ENCODE measurements around the gene SH3BGR.
"Not testable (repeated sequence)": the region's sequence is repeated elsewhere in the genome, so short reads cannot be mapped to it uniquely, and the experiment has no call there.

The SH3BGR gene

DNA sequence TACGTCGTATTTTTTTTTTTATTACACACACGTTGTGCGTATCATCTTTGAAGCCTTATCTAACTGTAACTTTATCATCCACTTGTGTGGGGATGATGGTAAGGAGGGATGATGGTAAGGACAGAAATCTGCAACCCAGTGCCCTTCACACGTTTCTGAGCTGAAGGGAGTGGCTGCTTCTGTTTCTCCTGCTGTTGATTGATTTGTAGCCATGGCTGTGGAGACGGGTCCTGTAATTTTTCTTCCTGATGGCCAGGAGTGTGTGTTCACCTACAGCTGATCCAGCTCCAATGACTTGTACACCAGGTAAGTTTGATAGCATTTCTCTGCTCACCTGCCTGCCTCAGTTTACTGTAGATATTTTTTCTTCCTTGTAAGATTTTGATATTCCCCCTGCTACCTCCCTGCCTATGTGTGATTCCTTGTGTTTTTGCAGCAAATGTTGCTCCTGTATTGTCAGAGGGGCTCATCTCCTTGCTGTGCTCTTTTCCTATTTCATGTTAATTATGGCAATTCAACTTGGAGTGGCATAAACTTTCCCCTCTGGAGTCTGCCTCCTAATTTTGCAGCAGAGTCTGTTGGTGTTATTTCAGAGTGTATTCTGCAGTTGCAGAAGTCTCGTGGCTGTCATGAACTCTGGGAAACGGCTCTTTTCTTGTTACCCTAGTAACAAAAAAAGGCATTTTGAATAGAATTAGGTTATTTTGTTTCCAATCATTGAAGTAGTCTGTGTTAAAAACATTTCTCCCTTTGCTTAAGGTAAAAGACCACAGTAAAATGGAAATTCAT, 64.1 kb downstream of the SH3BGR start:
- DNase-seq (ENCODE audit: low spot score): no peak

DNA sequence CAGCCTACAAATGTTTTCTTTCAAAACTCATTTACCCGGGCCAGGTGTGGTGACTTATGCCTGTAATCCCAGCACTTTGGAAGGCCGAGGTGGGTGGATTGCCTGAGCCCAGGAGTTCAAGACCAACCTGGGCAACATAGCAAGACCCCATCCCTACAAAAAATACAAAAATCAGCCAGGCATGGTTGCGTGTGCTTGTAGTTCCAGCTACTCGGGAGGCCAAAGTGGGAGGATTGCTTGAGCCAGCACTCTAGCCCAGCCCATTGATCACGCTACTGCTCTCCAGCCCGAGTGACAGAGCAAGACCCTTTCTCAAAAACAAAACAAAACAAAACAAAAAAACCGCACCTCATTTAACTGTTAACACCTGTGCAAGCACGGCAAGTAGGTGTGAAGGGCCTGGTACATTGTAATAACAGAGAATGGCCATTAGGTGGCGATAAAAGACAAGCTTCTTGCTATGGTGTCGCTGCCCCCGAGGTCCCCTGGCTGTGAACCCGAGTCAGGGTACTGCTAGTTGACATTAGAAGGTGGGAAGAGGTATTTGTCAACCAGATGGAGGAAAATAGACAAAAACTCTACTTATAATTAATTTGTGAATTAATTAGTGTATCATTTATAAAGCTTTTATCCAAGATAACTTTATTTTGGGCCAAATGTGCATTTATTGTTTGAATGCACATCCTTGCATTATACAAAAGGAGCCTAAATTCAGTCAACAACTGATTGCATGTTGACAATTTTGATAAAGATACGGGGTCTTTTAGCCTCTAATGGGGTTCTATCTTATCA, 66.5 kb downstream of the SH3BGR start:
- peak; percentile 57 for DNase-seq (ENCODE audit: low spot score)

- no peak for DNase-seq (ENCODE audit: low spot score)
Measured at GRCh38 chr21:39518847-39519210, 67.1 kb downstream of the SH3BGR start.

- no peak for DNase-seq (ENCODE audit: low spot score)
Measured at GRCh38 chr21:39519835-39520234, 68.1 kb downstream of the SH3BGR start.

DNA sequence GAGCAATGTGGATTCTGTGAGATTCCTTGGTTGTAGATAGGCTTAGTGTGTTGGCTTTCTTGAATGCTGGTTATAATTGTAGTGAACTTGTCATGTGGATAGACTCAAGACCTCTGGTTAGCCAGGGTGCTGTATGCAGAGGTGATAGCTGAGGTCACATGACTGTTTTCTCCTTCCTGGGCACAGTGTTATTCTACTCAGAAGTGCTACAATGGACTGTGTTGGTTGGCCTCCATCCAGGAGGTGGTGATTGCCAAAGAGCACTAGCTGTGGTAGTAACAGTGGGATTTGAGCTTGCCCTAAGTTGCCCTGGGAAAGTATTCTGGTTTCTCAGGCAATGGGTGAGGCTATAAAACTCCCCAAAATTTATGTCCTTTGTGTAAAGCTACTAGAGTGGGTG, 71.6 kb downstream of the SH3BGR start:
- DNase-seq (ENCODE audit: low spot score): no peak

GRCh38 chr21:39523915-39524314, 72.1 kb downstream of the SH3BGR start:
- no peak for DNase-seq (ENCODE audit: low spot score)

DNA sequence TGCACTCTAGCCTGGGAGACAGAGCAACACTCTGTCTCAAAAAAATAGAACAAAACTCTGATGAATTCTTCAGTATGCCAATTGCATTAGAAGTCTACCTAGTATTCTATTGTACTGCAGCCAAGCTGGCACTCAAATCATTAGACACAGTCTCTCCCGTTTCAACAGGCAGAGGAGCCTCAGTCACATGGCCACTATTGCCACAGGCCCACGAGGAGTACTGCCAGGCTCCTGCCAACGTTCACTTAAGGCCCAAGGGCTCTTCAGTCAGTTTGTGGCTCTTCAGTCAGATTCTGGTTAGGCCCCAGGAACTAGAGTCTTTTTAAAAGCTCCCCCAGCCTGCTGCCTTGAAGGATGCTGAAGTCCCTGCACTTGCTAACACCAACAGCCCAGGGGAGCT, 73.4 kb downstream of the SH3BGR start:
- DNase-seq (ENCODE audit: low spot score): no peak

DNA sequence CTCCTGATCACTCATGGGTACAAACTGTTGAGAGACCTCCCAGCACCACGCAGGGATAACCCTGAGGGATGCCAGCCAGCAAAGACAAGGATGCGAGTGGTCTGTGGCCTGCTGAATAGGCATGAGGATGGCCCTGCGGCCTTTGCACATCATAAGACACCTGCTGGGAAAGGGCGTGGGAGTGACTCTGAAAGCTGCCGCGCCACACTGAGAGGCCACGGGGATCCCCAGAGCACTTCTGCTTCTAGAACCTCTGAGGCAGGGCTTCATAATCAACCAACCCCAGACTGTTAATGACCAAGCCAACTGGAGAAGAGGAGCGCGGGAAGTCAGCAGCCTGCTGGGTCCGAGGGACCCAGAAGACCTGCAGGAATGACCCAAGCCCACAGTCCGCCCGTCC, 73.8 kb downstream of the SH3BGR start:
- no peak for DNase-seq (ENCODE audit: low spot score)

DNA sequence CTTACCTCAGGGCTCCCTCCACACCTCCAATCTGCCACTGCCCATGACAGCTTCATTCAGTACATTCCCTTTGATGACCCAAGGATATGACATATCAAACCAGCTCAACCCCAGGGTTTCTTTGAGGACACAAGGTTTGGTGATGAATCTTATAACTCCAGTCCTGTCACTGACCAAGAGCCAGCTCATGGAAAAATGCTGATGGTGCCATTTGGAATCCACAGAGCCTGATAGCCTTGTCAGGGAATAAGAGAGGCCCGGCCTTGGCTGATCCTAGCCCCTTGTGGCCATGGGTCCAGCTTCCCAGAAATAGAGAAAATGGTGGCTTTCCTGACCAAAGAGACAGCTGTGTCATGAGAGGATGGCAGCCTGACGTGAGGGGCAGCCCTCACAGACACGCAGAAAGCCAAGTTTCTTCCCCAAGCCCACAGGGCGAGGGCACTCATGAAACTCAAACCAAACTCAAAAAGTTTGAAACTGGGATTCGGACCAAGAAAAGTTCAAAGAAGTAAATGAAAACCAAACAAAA, 75.4 kb downstream of the SH3BGR start:
- no peak for DNase-seq (ENCODE audit: low spot score)

DNA sequence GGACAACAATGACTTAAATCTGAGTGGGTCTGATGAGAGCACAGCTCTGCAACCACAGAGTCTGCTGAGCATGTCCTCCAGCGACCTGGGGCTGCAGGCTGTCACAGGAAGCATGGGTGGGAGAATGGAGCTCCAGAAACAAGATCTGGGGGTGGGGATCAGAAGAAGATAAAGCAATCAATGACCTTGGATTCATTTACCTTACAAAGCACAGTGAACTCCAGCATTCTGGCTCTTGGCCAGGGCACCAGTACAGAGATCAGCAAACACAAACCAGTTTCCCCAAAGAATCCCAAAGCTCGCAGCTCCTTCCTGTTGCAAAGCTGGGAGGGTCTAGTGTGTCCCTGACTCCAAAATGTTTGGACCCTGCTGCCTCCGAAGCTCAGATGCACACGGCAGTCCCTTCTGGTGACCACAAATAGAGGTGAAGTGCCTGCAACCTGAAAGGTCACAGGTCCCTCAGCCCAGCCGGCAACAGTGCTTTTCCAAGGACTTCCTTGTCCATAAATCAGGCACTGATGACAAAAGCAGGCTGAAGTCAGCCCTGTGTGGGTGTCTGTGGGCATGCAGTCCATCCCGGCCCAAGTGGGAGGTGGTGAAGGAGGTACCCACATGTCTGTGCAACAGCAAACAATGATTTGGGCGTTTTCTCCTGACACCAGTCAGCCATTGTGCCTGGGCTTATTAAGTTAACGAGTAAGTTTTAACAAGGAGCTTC, 76.1 kb downstream of the SH3BGR start:
- DNase-seq (ENCODE audit: low spot score): no peak

GRCh38 chr21:39529026-39529425, 77.3 kb downstream of the SH3BGR start:
- DNase-seq (ENCODE audit: low spot score): no peak

- DNase-seq (ENCODE audit: low spot score): no peak
Measured at GRCh38 chr21:39531064-39531463, 79.3 kb downstream of the SH3BGR start.

- DNase-seq (ENCODE audit: low spot score): peak; percentile 23
Measured at GRCh38 chr21:39531840-39532239, 80.1 kb downstream of the SH3BGR start.

DNA sequence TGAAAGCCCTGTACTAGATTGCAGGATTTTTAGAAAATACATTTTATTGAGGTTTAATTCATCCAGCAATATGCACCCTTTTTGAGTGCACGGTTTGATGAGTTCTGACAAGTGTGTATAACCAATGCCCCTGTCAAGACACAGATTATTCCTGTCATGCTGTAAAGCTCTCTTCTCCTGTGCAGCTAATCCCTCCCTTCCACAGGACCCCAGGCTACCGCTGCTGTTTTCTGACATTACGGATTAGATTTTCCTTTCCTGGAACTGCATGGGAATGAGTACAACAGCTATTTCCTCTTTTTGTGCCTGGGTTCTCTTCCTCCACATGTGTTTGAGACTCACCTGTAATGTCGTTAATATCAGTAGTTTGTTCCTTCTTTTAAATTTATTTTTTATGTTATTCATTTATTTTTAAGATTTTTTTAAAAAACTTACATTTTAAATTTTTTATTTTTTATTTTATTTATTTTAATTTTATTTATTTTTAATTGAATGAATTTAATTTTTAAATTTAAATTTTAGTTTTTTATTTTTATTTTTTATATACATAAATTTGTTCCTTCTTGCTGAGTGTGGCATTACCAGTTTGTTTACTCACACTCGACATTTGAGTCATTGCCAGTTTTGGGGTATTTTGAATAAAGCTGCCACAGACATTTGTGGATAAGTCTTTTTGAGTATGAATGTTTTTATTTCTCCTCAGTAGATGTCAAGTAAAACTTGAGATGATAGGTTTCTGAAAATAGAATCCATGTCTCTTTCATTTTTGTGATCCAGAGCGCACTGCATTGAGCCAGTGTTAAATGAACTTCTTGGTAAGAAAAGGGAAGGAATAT, 82.0 kb downstream of the SH3BGR start:
- DNase-seq (ENCODE audit: low spot score): no peak

- no peak for DNase-seq (ENCODE audit: low spot score)
Measured at GRCh38 chr21:39535646-39536437, 84.1 kb downstream of the SH3BGR start.

DNA sequence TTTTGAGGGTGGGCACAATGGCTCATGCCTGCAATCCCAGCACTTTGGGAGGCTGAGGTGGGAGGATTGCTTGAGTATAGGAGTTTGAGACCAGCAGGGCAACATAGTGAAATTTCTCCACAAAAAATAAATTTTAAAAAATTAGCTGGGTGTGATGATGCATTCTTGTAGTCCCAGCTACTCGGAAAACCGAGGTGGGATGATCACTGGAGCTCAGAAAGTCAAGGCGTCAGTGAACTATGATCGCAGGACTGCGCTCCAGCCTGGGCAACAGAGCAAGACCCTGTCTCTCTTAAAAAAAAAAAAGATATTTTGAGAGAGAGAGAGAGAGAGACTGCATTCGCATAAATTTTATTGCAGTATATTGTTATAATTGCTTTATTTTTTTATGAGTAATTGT, 85.1 kb downstream of the SH3BGR start:
- DNase-seq (ENCODE audit: low spot score): no peak

GRCh38 chr21:39537571-39537970, 85.8 kb downstream of the SH3BGR start:
- no peak for DNase-seq (ENCODE audit: low spot score)

DNA sequence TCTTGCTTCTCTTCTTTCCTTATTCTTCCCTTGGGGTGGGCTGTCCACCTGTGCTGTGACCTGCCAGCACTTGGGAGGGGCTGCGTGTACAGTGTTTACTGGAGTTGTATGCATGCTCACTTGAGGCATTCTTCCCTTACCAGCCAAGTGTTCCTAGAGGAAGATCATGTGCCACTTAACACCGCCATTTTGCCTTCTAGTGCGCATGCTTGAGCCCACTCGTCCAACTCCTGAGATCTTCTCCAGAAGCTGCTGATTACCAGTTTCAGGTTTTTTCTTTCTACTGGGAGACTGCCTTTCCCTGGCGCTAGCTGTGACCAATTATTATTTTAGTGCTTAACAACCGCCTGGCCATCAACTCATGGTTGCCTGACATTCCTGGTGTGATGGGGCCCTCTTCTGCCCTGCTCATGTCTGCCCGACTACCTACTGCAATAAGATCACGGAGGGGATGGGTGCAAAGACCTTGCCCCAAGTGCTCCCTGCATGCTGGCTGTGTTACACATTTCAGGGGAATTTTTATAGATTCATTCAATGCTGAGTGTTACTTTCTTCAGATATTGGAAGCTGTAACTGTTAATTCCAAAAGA, 86.8 kb downstream of the SH3BGR start:
- no peak for DNase-seq (ENCODE audit: low spot score)

- not testable (repeated sequence) for DNase-seq (ENCODE audit: low spot score)
Measured at GRCh38 chr21:39540367-39540766, 88.6 kb downstream of the SH3BGR start.

DNA sequence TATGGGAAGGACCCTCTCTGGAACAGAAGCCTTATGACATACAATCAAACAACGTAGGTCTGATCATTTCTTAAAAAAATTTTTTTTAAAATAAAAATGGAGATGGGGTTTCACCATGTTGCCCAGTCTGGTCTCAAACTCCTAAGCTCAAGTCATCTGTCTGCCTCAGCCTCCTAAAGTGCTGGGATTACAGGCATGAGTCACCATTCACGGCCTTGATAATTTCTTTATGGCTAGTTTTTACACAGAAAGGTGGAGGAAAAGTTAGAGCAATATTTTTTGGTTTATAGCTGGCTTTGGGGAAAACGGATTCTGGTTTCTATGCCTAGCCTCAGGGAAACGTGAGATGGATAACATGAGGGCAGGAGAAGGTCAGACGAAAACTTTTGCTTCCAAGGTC, 91.0 kb downstream of the SH3BGR start:
- DNase-seq (ENCODE audit: low spot score): no peak

- DNase-seq (ENCODE audit: low spot score): no peak
Measured at GRCh38 chr21:39546522-39546921, 94.8 kb downstream of the SH3BGR start.
